HepG2 (cell line): ENCODE data around the gene ABHD6. TPM values are rescaled to one million over a fixed set of nuclear protein-coding genes. Genes with fewer than 3 reads are reported as not detected.
A peak's percentile ranks its signal among the peaks of the same experiment; 100 is the strongest.

ENCODE experiments used
- ADNP ChIP-seq: sonication (generic); formaldehyde crosslinking; IDR thresholded peaks from 2 replicates; pipeline ENCODE4 v1.4.0; 2020; ENCODE audit warnings: missing genetic modification reagents
- CENPT ChIP-seq: sonication (generic); formaldehyde crosslinking; IDR thresholded peaks from 2 replicates; pipeline ENCODE4 v1.8.0; 2022; ENCODE audit warnings: low read depth, mild to moderate bottlenecking, moderate library complexity, missing genetic modification reagents
- FOXA3 ChIP-seq: IDR thresholded peaks from 2 replicates; pipeline ENCODE4 v1.6.1; 2016; ENCODE audit warnings: missing genetic modification reagents, missing compliant biosample characterization
- HIVEP1 ChIP-seq: sonication (generic); formaldehyde crosslinking; IDR thresholded peaks from 2 replicates; pipeline ENCODE4 v1.4.0; 2020; ENCODE audit warnings: mild to moderate bottlenecking, missing genetic modification reagents
- HNF4A ChIP-seq: sonication (generic); formaldehyde crosslinking; IDR thresholded peaks from 2 replicates; pipeline ENCODE4 v1.4.0; 2020; ENCODE audit warnings: missing genetic modification reagents
- HNRNPLL ChIP-seq: fragments of 200-400 bp; formaldehyde crosslinking; IDR thresholded peaks from 2 replicates; pipeline ENCODE4 v1.6.1; 2017; ENCODE audit warnings: mild to moderate bottlenecking, low read depth, low read length; ENCODE audit not compliant: poor library complexity, severe bottlenecking
- MLLT10 ChIP-seq: sonication (generic); formaldehyde crosslinking; IDR thresholded peaks from 2 replicates; pipeline ENCODE4 v1.4.0; 2020; ENCODE audit warnings: missing genetic modification reagents
- NBN ChIP-seq: fragments of 450-650 bp; conservative IDR thresholded peaks from 2 replicates; pipeline ENCODE4 v1.6.1; 2017
- RFX3 ChIP-seq: IDR thresholded peaks from 2 replicates; pipeline ENCODE4 v1.6.1; 2016; ENCODE audit warnings: missing biosample characterization, missing genetic modification reagents
- SNRNP70 ChIP-seq: fragments of 200-400 bp; formaldehyde crosslinking; IDR thresholded peaks from 2 replicates; pipeline ENCODE4 v1.6.1; 2017; ENCODE audit warnings: mild to moderate bottlenecking, low read depth, low read length, moderate library complexity
- TRIM24 ChIP-seq: sonication (generic); formaldehyde crosslinking; IDR thresholded peaks from 2 replicates; pipeline ENCODE4 v1.8.0; 2022; ENCODE audit warnings: mild to moderate bottlenecking, missing genetic modification reagents
- YY1 ChIP-seq: IDR thresholded peaks from 2 replicates; pipeline ENCODE4 v1.6.1; 2011; ENCODE audit warnings: low read length, low read depth, moderate library complexity, mild to moderate bottlenecking; ENCODE audit not compliant: insufficient read depth, insufficient replicate concordance
- ZNF101 ChIP-seq: sonication (generic); formaldehyde crosslinking; IDR thresholded peaks from 2 replicates; pipeline ENCODE4 v1.4.0; 2020; ENCODE audit warnings: mild to moderate bottlenecking, low read depth, missing genetic modification reagents, borderline replicate concordance
- ZNF136 ChIP-seq: sonication (generic); formaldehyde crosslinking; IDR thresholded peaks from 2 replicates; pipeline ENCODE4 v1.8.1; 2022; ENCODE audit warnings: low read depth, mild to moderate bottlenecking, moderate library complexity, missing genetic modification reagents
- ZNF282 ChIP-seq: fragments of 450-650 bp; IDR thresholded peaks from 2 replicates; pipeline ENCODE4 v1.6.1; 2018; ENCODE audit not compliant: partially characterized antibody
- ZNF350 ChIP-seq: sonication (generic); formaldehyde crosslinking; IDR thresholded peaks from 2 replicates; pipeline ENCODE4 v1.4.0; 2020; ENCODE audit warnings: mild to moderate bottlenecking, low read depth, missing genetic modification reagents, borderline replicate concordance
- ZNF431 ChIP-seq: sonication (generic); formaldehyde crosslinking; IDR thresholded peaks from 2 replicates; pipeline ENCODE4 v1.9.0; 2022; ENCODE audit warnings: missing genetic modification reagents, low read depth, mild to moderate bottlenecking, borderline replicate concordance
- ZNF530 ChIP-seq: sonication (generic); formaldehyde crosslinking; IDR thresholded peaks from 2 replicates; pipeline ENCODE4 v1.5.0; 2020; ENCODE audit warnings: low read depth, mild to moderate bottlenecking, missing genetic modification reagents
- ZNF607 ChIP-seq: sonication (generic); formaldehyde crosslinking; IDR thresholded peaks from 2 replicates; pipeline ENCODE4 v1.5.1; 2020; ENCODE audit warnings: missing genetic modification reagents, mild to moderate bottlenecking, borderline replicate concordance
- ZNF839 ChIP-seq: sonication (generic); formaldehyde crosslinking; IDR thresholded peaks from 2 replicates; pipeline ENCODE4 v1.4.0; 2020; ENCODE audit warnings: missing genetic modification reagents, mild to moderate bottlenecking, borderline replicate concordance
- ZSCAN29 ChIP-seq: sonication (generic); formaldehyde crosslinking; conservative IDR thresholded peaks from 2 replicates; pipeline ENCODE4 v1.4.0; 2020; ENCODE audit warnings: mild to moderate bottlenecking, missing genetic modification reagents
- polyA plus RNA-seq, 8 experiments: library from polyadenylated mRNA; depleted of rRNA in 3 of 8; stranded (reverse) in 7 of 8; unstranded in 1 of 8; fragments of >200 nt; fragmentation: Illumina TruSeq in 4 of 8; extraction: Trizol in 4 of 8; gene quantifications; 2 replicates each; pipeline versions ENCODE4 v1.2.1 to v1.2.3, GENCODE V29; 2011 to 2016; ENCODE audit warnings: low read depth in 4 of 8, missing spikeins in 1 of 8, mixed read lengths in 1 of 8; ENCODE audit not compliant: insufficient read depth in 1 of 8
- total RNA-seq, 5 experiments: library from RNA; depleted of rRNA; stranded (reverse); fragments of >200 nt; fragmentation: Illumina TruSeq; extraction: Trizol; gene quantifications; 2 replicates each; pipeline ENCODE4 v1.2.3, GENCODE V29; 2016; ENCODE audit warnings: low read depth in 1 of 5
- TF ChIP-seq, protein P1 (sequence below): sonication (generic); formaldehyde crosslinking; IDR thresholded peaks from 2 replicates; pipeline ENCODE4 v1.5.0; 2020; ENCODE audit warnings: missing genetic modification reagents, mild to moderate bottlenecking, borderline replicate concordance
- TF ChIP-seq, protein P2 (sequence below): conservative IDR thresholded peaks from 2 replicates; pipeline ENCODE4 v1.6.1; 2018; ENCODE audit warnings: missing genetic modification reagents
- TF ChIP-seq, protein P3 (sequence below): IDR thresholded peaks from 2 replicates; pipeline ENCODE4 v1.6.1; 2016; ENCODE audit warnings: control low read depth
- TF ChIP-seq, protein P4 (sequence below): sonication (generic); formaldehyde crosslinking; IDR thresholded peaks from 2 replicates; pipeline ENCODE4 v1.9.0; 2022; ENCODE audit warnings: low read depth, missing genetic modification reagents

ABHD6 gene
- total and polyA plus RNA-seq, 2 of the 13 experiments (the other 11 are each of a cell fraction or from before 2014, with no cell fraction given): 9.0 to 17.2 TPM

DNA sequence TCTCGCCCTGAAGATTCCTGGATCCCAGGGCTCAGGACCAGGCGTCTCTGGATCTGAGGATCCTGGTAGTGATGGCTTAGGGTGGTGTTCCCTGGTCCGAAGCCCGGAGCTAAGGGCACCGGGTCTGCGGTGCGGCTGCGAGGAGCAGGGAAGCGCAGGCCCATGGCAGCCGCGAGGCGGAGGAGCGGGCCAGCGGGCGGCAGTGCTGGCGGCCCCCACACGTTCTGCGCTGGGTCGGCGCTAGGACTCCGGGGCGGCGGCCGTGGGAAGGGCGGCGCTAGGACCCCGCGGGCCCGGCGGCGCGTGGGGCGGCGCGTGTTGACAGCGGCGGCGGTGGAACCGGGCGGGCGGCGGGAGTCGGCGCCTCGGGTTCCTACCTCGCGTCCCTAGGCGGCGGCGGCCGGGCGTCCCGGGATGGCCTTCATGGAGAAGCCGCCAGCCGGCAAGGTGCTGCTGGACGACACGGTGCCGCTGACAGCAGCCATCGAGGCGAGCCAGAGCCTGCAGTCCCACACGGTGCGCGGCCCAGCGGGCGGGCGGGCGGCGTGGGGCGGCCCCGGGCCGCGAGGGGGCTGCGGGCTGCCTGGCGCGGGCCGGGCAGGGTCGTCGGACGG, 95.1 kb downstream of the ABHD6 start, which contains the start of gene PXK (continued):
- TF ChIP-seq, protein P1, sequence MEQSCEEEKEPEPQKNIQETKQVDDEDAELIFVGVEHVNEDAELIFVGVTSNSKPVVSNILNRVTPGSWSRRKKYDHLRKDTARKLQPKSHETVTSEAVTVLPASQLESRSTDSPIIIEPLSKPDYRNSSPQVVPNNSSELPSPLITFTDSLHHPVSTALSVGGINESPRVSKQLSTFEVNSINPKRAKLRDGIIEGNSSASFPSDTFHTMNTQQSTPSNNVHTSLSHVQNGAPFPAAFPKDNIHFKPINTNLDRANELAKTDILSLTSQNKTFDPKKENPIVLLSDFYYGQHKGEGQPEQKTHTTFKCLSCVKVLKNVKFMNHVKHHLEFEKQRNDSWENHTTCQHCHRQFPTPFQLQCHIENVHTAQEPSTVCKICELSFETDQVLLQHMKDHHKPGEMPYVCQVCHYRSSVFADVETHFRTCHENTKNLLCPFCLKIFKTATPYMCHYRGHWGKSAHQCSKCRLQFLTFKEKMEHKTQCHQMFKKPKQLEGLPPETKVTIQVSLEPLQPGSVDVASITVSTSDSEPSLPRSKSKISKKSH (CRISPR knock-in tag): no peak
- TF ChIP-seq ZNF431 (no peak; the same call in 1 of the 2 replicates), ZNF282 (no peak), ZNF136 (CRISPR knock-in tag) (no peak), YY1 (peak; percentile 76), TRIM24 (CRISPR knock-in tag) (no peak), ZNF101 (CRISPR knock-in tag) (no peak), CENPT (peak; percentile 59; the same call in 1 of the 2 replicates), ZNF530 (CRISPR knock-in tag) (no peak), HNF4A (CRISPR knock-in tag) (no peak), MLLT10 (CRISPR knock-in tag) (no peak), ZSCAN29 (CRISPR knock-in tag) (0 out of 2 replicates have a peak, but pooled peaks have one; percentile 60), ZNF839 (no peak), RFX3 (CRISPR knock-in tag) (no peak), ADNP (CRISPR knock-in tag) (peak; percentile 69; the same call in 1 of the 2 replicates), ZNF350 (CRISPR knock-in tag) (no peak), FOXA3 (CRISPR knock-in tag) (peak; percentile 74), SNRNP70 (no peak), HIVEP1 (CRISPR knock-in tag) (no peak), NBN (no peak), ZNF607 (peak; percentile 59; the same call in 1 of the 2 replicates), HNRNPLL (peak; percentile 54)
- TF ChIP-seq, protein P2, sequence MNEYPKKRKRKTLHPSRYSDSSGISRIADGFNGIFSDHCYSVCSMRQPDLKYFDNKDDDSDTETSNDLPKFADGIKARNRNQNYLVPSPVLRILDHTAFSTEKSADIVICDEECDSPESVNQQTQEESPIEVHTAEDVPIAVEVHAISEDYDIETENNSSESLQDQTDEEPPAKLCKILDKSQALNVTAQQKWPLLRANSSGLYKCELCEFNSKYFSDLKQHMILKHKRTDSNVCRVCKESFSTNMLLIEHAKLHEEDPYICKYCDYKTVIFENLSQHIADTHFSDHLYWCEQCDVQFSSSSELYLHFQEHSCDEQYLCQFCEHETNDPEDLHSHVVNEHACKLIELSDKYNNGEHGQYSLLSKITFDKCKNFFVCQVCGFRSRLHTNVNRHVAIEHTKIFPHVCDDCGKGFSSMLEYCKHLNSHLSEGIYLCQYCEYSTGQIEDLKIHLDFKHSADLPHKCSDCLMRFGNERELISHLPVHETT (CRISPR knock-in tag): peak; percentile 76; the same call in 1 of the 2 replicates
- TF ChIP-seq, protein P3, sequence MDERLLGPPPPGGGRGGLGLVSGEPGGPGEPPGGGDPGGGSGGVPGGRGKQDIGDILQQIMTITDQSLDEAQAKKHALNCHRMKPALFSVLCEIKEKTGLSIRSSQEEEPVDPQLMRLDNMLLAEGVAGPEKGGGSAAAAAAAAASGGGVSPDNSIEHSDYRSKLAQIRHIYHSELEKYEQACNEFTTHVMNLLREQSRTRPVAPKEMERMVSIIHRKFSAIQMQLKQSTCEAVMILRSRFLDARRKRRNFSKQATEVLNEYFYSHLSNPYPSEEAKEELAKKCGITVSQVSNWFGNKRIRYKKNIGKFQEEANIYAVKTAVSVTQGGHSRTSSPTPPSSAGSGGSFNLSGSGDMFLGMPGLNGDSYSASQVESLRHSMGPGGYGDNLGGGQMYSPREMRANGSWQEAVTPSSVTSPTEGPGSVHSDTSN (CRISPR knock-in tag): no peak
- TF ChIP-seq, protein P4, sequence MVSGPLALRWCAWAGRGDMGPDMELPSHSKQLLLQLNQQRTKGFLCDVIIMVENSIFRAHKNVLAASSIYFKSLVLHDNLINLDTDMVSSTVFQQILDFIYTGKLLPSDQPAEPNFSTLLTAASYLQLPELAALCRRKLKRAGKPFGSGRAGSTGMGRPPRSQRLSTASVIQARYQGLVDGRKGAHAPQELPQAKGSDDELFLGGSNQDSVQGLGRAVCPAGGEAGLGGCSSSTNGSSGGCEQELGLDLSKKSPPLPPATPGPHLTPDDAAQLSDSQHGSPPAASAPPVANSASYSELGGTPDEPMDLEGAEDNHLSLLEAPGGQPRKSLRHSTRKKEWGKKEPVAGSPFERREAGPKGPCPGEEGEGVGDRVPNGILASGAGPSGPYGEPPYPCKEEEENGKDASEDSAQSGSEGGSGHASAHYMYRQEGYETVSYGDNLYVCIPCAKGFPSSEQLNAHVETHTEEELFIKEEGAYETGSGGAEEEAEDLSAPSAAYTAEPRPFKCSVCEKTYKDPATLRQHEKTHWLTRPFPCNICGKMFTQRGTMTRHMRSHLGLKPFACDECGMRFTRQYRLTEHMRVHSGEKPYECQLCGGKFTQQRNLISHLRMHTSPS: no peak
